HEK293 (cell line): Measurements from ENCODE around the gene TRIM44.

Experiments used
- KLF7 ChIP-seq: fragments of 450-650 bp; formaldehyde crosslinking; IDR thresholded peaks from 2 replicates; pipeline ENCODE4 v1.5.1; 2016; ENCODE audit warnings: missing biosample characterization, missing genetic modification characterization, borderline replicate concordance
- PRDM10 ChIP-seq: fragments of 450-650 bp; formaldehyde crosslinking; IDR thresholded peaks from 2 replicates; pipeline ENCODE4 v1.5.1; 2016; ENCODE audit warnings: missing biosample characterization, missing genetic modification characterization
- PRDM6 ChIP-seq: fragments of 450-650 bp; formaldehyde crosslinking; IDR thresholded peaks from 2 replicates; pipeline ENCODE4 v1.5.1; 2017; ENCODE audit warnings: missing biosample characterization, missing genetic modification characterization
- ZBTB7A ChIP-seq: fragments of 450-650 bp; formaldehyde crosslinking; IDR thresholded peaks from 2 replicates; pipeline ENCODE4 v1.5.1; 2016; ENCODE audit warnings: low read depth, missing biosample characterization, missing genetic modification characterization
- ZEB2 ChIP-seq: fragments of 450-650 bp; formaldehyde crosslinking; IDR thresholded peaks from 2 replicates; pipeline ENCODE4 v1.5.1; 2016; ENCODE audit warnings: missing biosample characterization, missing genetic modification characterization
- ZFP37 ChIP-seq: fragments of 450-650 bp; formaldehyde crosslinking; IDR thresholded peaks from 2 replicates; pipeline ENCODE4 v1.5.1; 2016; ENCODE audit warnings: missing biosample characterization, missing genetic modification characterization
- ZNF148 ChIP-seq: fragments of 450-650 bp; formaldehyde crosslinking; IDR thresholded peaks from 2 replicates; pipeline ENCODE4 v1.5.0; 2017; ENCODE audit warnings: missing biosample characterization, missing genetic modification characterization, borderline replicate concordance
- ZNF18 ChIP-seq: fragments of 450-650 bp; formaldehyde crosslinking; IDR thresholded peaks from 2 replicates; pipeline ENCODE4 v1.5.1; 2016; ENCODE audit warnings: missing biosample characterization, missing genetic modification characterization
- ZNF239 ChIP-seq: fragments of 450-650 bp; formaldehyde crosslinking; IDR thresholded peaks from 2 replicates; pipeline ENCODE4 v1.5.1; 2016; ENCODE audit warnings: missing biosample characterization, missing genetic modification characterization
- ZNF292 ChIP-seq: fragments of 450-650 bp; formaldehyde crosslinking; IDR thresholded peaks from 2 replicates; pipeline ENCODE4 v1.5.1; 2016; ENCODE audit warnings: low read depth, missing biosample characterization, missing genetic modification characterization, borderline replicate concordance
- ZNF311 ChIP-seq: fragments of 450-650 bp; formaldehyde crosslinking; IDR thresholded peaks from 2 replicates; pipeline ENCODE4 v1.5.1; 2017; ENCODE audit warnings: missing biosample characterization, missing genetic modification characterization, borderline replicate concordance
- ZNF416 ChIP-seq: fragments of 450-650 bp; formaldehyde crosslinking; IDR thresholded peaks from 2 replicates; pipeline ENCODE4 v1.5.1; 2016; ENCODE audit warnings: missing biosample characterization, missing genetic modification characterization
- ZNF658 ChIP-seq: fragments of 450-650 bp; formaldehyde crosslinking; IDR thresholded peaks from 2 replicates; pipeline ENCODE4; 2016; ENCODE audit warnings: missing biosample characterization, missing genetic modification characterization
- ZNF830 ChIP-seq: fragments of 450-650 bp; IDR thresholded peaks from 2 replicates; pipeline ENCODE4 v1.5.0; 2018; ENCODE audit warnings: missing biosample characterization, missing genetic modification characterization, low read depth, mild to moderate bottlenecking, moderate library complexity
- ZSCAN30 ChIP-seq: fragments of 450-650 bp; IDR thresholded peaks from 2 replicates; pipeline ENCODE4 v1.5.1; 2018; ENCODE audit warnings: missing biosample characterization, mild to moderate bottlenecking, missing genetic modification characterization, moderate library complexity
- TF ChIP-seq, protein P1 (sequence below): fragments of 450-650 bp; formaldehyde crosslinking; IDR thresholded peaks from 2 replicates; pipeline ENCODE4 v1.5.1; 2016; ENCODE audit warnings: missing biosample characterization, missing genetic modification characterization
- TF ChIP-seq, protein P2 (sequence below): fragments of 450-650 bp; formaldehyde crosslinking; IDR thresholded peaks from 2 replicates; pipeline ENCODE4 v1.5.1; 2016; ENCODE audit warnings: missing biosample characterization, missing genetic modification characterization
- TF ChIP-seq, protein P3 (sequence below): fragments of 450-650 bp; formaldehyde crosslinking; IDR thresholded peaks from 2 replicates; pipeline ENCODE4 v1.5.1; 2016; ENCODE audit warnings: missing biosample characterization, missing genetic modification characterization
- TF ChIP-seq, protein P4 (sequence below): fragments of 450-650 bp; formaldehyde crosslinking; IDR thresholded peaks from 2 replicates; pipeline ENCODE4 v1.5.1; 2016; ENCODE audit warnings: missing biosample characterization, missing genetic modification characterization

Gene TRIM44

GRCh38 chr11:35791088-35791958 lies 128.7 kb downstream of the TRIM44 start (continued):
- TF ChIP-seq PRDM6 (tag by site-specific recombination) = no peak
- TF ChIP-seq, protein P1, sequence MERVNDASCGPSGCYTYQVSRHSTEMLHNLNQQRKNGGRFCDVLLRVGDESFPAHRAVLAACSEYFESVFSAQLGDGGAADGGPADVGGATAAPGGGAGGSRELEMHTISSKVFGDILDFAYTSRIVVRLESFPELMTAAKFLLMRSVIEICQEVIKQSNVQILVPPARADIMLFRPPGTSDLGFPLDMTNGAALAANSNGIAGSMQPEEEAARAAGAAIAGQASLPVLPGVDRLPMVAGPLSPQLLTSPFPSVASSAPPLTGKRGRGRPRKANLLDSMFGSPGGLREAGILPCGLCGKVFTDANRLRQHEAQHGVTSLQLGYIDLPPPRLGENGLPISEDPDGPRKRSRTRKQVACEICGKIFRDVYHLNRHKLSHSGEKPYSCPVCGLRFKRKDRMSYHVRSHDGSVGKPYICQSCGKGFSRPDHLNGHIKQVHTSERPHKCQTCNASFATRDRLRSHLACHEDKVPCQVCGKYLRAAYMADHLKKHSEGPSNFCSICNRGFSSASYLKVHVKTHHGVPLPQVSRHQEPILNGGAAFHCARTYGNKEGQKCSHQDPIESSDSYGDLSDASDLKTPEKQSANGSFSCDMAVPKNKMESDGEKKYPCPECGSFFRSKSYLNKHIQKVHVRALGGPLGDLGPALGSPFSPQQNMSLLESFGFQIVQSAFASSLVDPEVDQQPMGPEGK (tag by site-specific recombination) = peak; percentile 40
- no peak for TF ChIP-seq ZNF239
- TF ChIP-seq, protein P2, sequence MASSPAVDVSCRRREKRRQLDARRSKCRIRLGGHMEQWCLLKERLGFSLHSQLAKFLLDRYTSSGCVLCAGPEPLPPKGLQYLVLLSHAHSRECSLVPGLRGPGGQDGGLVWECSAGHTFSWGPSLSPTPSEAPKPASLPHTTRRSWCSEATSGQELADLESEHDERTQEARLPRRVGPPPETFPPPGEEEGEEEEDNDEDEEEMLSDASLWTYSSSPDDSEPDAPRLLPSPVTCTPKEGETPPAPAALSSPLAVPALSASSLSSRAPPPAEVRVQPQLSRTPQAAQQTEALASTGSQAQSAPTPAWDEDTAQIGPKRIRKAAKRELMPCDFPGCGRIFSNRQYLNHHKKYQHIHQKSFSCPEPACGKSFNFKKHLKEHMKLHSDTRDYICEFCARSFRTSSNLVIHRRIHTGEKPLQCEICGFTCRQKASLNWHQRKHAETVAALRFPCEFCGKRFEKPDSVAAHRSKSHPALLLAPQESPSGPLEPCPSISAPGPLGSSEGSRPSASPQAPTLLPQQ (tag by site-specific recombination) = peak; percentile 47; the same call in 1 of the 2 replicates
- peak; percentile 54 for TF ChIP-seq PRDM10 (tag by site-specific recombination)
- no peak for TF ChIP-seq ZNF830
- TF ChIP-seq ZNF311 (tag by site-specific recombination) = no peak
- no peak for TF ChIP-seq ZEB2 (tag by site-specific recombination)
- TF ChIP-seq ZSCAN30 (tag by site-specific recombination) = no peak
- no peak for TF ChIP-seq ZNF148 (tag by site-specific recombination)
- TF ChIP-seq ZFP37 (tag by site-specific recombination) = no peak
- TF ChIP-seq, protein P3, sequence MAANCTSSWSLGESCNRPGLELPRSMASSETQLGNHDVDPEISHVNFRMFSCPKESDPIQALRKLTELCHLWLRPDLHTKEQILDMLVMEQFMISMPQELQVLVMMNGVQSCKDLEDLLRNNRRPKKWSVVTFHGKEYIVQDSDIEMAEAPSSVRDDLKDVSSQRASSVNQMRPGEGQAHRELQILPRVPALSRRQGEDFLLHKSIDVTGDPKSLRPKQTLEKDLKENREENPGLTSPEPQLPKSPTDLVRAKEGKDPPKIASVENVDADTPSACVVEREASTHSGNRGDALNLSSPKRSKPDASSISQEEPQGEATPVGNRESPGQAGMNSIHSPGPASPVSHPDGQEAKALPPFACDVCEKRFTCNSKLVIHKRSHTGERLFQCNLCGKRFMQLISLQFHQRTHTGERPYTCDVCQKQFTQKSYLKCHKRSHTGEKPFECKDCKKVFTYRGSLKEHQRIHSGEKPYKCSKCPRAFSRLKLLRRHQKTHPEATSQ (tag by site-specific recombination) = no peak
- no peak for TF ChIP-seq ZNF658 (tag by site-specific recombination)
- TF ChIP-seq ZNF416 (tag by site-specific recombination) = no peak
- no peak for TF ChIP-seq ZNF18
- no peak for TF ChIP-seq ZNF292 (tag by site-specific recombination)
- TF ChIP-seq KLF7 (tag by site-specific recombination) = no peak
- no peak for TF ChIP-seq ZBTB7A
- TF ChIP-seq, protein P4, sequence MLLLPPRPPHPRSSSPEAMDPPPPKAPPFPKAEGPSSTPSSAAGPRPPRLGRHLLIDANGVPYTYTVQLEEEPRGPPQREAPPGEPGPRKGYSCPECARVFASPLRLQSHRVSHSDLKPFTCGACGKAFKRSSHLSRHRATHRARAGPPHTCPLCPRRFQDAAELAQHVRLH (tag by site-specific recombination) = no peak
